HG02840 (cell line): Measurements from ENCODE around the gene NPAS3.

Source experiments
- ATAC-seq: cut with Tn5 transposase; IDR thresholded peaks from one replicate; pipeline ENCODE4 v1.9.1; 2021; ENCODE audit warnings: mild to moderate bottlenecking, moderate library complexity, moderate number of reproducible peaks; ENCODE audit not compliant: unreplicated experiment, low FRiP score

NPAS3 gene

DNA sequence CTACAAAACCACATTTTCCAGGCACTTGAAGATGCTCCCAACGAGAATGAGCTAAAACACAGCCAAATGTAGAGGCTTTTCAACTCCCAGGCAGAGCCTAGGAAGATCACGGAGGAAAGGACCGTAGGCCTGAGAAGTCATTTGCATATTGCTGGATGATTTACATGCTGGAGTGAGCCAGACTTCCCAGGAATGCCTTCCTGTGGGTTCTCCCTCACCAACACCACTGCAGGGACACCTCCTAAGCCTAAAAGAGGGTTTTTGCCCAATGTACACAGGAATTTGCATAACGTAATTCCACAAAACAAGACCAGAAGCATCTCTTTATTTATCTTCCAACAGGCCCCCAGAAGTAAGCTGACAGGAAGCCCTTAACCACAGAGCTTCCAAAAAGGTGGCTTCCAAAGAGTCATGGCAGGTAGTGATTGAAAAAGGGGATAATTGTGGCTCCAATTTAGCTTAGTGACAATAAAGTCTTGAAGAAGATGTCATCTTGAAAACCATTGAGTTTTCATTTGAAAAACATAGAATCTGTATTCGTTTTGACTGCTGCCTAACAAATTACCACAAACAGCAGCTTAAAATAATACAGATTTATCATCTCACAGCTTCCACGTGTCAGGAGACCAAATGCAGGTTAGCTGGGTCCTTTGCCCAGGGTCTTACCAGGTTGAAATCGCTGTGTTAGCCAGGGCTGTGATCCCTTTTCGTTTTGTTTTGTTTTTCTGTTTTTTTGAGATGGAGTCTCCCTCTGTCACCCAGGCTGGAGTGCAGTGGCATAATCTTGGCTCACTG lies 896.0 kb downstream of the NPAS3 start:
- no peak for ATAC-seq

DNA sequence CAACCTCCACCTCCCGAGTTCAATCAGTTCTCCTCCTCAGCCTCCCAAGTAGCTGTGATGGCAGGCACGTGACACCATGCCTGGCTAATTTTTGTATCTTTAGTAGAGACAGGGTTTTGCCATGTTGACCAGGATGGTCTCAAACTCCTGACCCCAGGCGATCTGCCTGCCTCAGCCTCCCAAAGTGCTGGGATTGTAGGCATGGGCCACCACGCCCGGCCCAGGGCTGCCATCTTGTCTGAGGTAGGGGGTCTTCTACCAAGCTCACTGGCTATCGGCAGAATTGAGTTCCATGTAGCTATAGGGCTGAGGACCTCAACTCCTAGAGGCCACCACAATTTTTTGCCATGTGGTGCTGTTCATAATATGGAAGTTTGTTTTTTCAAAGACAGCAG lies 896.6 kb downstream of the NPAS3 start:
- no peak for ATAC-seq

DNA sequence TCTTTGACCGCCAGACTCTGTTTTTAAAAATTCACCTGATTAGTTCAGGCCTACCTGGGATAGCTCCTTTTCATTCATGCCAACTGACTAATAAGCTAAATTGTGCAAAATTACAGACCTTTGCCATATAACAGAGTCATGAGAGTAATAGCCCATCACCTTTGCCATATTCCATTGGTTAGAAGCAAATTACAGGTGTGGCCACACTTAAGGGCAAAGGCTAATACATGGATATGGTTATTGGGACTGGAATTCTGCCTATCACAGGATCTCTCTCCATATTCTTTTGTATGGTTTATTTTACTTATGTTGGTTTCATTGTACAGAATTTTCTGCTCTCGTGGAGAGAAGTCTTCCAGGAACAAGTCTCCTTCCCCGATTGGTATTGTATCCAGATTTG lies 897.0 kb downstream of the NPAS3 start:
- ATAC-seq: no peak

DNA sequence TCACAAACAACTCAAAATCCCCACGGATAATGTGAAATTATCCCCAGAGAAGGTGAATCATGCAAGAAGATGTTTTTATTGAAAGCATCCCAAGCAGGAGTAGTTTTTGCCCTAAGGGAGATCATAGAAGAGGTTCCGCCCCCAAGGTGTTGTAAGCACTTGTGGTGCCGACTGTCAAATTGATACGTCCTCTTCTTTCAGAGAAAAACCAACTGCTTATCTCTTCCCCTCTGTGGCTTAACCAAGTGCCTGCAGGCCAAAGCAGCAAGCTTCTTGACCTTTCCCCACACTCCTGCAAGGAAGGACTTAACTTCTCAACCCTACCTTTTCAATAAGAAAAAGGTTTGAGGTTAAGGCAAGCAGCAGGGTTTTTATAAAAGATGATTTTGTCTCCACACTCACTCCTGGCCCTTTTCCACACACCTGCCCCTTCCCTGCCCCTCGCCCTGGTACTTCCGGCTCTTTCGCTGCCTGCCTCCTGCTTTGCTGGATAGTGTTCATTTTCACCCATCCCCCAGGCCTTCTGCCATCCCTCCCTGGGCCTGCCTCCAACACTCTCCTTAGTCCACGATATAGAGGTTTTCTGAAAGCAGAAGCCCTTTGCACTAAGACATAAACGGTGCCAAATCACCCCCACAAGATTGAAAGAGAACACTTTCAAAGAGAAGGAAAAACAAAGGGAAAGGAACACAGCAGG lies 897.7 kb downstream of the NPAS3 start:
- no peak for ATAC-seq

DNA sequence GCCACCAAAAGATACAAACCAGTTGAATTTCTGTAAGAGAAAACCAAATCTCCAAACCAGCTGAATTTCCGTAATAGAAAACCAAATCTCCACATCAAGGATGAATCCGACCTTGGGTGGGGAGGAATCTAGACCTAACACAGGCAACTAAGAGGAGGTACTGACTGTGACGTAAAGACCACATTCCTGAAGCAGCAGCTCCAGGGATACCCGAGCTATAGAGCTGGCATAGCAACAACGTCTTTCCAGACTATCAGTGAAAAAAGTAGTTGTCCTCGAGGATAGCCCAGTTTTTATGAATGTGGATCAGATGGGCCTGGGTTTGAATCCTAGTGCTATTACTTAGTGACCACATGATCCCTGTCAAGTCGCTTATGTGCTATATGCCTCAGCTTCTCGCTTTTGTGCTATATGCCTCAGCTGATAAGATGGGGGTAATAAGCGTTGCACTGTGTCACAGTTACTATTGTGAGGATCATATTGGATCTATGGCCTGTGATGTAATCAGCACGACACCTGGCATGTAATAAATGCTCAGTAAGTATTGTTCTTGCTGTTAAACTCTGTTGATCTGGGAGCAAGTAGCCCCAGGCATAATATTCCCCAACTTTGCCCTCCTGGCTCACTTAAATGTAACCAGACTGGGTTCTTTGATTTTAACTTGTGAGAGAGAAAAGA lies 898.4 kb downstream of the NPAS3 start:
- no peak for ATAC-seq

DNA sequence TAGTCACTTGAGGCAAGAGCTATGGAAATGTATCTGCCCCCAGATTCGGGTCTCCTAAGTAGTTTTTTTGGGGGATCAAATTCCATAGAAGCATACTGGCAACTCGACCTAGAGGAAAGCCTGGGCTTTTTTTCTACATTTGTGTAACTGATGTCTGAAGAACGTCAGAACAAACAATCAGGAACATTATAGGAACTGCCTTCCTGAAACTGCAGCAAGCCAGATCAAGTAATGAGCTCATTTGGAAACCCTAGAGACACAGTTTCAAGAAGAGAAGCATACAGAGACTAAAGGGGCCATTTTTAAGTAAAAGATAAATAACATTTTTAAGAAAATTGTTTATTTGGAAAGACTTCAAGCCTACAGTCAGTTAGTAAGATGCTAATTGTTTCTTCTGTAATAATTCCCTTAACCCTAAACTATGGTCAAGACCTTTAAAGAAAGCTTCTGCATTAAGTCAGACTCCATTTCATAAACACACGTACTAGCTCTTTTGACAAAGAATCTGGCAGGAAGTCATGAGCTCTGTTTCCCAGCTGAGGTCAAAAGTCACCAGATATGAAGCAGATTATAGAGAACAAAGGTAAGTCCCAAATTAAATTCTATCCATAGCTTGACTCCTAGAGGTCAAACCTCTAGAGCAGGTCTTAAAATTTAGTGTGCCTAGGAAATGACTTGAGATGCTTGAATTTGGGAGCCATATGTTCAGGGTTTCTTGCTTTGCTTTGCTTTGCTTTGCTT lies 899.4 kb downstream of the NPAS3 start:
- no peak for ATAC-seq

DNA sequence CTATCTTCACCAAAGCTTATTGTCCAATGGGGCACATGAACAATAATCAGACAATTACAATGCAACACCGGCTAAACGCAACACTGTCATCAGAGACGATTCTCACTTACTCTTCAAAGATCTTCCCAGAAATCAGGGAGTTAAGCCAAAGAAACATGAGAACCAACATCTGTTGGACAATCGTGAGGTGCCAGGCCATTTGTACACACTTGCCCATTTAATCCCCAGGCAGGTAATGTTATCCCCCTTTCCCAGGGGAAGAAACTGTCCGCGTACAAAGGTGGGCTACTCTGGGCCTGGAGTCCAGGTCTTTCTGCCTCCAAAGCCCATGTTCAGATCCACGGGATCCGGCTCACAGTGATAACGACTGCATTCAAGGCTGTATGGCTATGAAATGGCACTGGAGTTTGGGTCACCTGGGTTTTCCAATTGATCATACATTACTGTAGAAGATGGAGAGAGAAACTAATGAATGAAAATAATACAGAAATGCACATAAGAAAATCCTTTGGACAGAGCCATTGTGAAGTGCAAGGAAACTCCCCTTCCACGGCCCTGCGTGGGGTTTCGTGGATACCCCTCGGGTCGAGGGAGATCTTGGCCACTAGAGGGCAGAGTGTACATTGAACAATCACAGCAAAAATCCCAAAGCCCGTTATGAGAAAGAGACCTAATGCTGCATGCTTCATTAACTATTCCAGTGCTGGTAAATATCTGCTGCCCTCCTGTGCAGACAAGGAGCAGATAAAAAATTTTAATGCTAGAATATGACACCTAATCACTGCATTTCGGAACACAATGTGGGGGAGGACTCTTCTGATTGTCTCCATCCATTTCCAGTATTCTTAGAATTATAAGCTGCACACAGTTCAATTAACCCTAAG lies 900.8 kb downstream of the NPAS3 start:
- ATAC-seq: no peak

DNA sequence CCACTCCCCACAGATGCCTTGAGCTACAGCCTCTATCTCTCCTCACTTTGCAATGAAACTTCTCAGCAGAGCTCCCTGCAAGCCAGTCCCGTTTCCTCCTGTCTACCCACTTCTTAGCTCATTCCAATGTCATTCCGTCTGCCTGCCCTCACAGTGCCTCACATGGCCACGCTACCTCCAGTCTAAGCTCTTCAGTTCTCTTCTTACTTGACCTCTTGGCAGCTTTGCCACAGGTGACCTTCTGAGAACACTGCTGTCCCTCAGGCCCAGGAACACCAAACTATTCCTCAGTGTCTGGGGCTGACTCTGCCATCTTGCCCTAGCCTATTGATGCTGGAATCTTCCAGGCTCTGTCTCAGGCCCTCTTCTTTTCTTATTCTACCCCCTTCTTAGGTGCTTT lies 902.1 kb downstream of the NPAS3 start:
- no peak for ATAC-seq

DNA sequence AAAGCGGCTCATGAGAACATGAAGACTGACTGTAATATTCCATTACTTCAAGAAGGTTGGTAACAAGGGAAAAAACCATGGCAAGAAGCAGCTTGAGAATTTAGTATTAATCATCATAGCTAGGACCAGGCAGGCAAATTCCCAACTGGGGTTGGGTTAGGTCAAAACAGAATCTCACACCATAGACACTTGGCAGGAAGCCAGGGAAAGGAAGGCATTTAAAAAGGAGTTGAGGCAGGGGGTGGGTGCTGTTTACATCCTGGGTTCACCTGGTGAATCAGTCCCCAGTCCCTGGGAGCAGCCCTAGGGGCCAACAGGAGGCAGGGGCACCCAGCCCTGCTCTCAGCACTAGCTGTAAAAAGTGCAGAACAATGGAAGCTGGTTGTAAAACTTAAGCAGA lies 903.6 kb downstream of the NPAS3 start:
- ATAC-seq: no peak

DNA sequence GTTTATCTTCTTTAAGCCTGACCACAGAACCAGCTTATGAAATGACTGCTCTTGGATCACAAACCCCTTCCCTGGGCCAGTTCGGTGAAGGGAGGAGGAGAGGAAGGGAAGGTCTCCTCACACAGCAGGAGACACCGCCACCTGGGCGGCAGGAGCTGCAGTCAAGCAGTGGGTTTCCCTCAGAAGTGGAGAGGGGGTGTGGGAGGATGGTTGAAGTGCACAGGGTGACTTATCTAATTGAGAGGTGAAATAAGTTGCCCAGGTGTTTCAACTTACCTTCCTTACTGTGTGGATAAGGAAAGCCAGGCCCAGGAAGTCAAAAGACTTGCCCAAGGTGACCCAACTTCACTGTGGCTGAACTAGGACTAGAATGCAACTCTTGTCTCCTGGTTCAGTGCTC lies 905.4 kb downstream of the NPAS3 start:
- no peak for ATAC-seq

DNA sequence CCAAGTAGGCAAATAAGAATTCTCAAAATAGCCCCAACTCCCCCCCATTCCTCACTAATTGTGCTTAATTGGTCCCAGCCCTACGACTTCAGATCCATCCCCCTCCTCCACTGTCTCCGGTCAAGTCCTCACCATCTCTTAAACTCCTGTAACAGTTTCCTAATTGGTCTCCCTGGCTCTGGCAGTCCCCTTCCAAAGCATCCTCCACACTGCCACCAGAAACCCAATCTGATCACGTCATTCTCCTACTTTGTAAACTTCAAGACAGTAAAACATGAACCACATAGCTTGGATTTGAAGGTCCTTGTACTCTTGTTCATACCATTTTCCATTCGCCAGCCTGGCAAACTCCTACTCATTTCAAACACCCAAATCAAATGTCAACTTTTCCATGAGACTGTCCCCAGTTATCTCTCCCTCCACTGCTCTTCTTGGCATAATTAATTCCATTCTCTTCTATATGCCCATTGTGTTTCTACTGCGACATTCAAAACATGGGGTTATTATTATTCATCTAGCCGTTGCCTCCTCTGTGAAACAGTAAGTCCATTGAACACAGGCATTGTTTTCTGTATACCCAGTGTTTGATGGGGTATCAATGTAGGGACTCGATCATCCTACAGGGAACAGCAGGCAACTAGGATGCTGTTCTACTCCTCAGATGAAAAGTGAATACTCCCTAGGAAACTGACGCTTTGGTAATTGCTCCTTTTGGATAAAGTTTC lies 907.6 kb downstream of the NPAS3 start:
- ATAC-seq: no peak

DNA sequence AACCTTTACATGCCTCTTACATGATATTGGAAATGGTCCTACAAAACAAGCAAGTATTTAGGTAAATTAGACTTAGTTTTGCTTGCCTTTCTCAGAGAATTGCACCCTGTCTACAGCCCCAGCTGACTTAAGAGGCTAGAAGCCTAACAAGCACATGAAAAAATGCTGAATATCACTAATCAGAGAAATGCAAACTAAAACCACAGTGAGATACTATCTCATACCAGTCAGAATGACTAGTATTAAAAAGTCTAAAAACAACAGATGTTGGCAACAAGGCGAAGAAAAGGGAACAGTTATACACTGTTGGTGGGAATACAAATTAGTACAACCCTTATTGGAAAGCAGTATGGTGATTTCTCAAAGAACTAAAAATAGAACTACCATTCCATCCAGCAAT lies 908.4 kb downstream of the NPAS3 start:
- no peak for ATAC-seq

DNA sequence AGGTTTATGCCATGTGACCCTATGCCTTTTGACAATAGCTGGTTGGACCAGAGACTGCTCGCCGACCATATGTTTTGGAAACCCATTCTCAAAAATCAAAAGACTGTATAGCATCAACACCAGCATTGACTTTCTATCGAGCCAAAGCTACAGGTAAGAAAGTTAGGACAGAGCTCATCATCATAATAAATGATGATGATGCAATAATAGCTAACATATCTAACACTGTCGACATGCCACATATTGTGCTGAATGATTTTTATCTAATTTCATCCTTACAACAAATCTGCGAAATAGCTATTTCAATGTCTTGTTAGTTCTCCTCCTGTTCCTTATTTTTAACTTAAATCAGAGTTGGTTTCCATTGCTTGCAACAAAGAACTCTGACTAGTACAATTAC lies 909.3 kb downstream of the NPAS3 start:
- ATAC-seq: no peak

DNA sequence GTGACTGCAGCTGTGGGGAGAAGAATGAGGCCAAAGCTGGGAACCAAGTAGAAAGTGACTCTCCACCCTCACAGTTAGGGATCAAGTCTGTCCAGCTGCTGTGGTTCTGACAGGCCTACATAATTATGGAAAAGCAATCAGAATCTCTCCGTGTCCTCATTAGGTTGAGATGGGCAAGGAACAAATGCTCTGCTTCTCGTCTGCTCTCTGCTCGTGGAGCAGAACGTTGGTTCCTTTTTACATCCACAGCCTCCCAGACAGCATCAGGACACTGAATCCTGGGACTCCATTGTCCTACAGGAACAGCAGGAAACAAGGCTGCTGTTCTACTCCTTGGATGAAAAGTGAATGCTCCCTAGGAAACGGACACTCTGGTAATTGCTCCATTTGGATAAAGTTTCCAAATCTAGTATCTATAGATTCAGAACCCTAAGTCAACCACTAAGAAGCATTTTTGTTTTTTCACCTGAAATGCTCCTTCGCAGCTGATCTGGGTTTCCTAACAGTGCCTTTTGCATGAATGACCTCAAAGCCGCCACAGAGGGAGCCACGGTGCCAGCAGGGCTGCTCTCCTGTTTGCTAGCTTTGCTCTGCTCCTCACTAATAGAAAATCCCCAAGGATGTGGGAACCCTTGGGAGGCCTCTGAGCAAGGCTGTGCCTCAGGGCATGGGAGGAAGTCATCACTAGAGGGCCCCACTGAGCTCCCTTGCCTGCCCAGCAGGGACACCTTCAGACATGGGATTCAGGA lies 910.2 kb downstream of the NPAS3 start:
- ATAC-seq: no peak

DNA sequence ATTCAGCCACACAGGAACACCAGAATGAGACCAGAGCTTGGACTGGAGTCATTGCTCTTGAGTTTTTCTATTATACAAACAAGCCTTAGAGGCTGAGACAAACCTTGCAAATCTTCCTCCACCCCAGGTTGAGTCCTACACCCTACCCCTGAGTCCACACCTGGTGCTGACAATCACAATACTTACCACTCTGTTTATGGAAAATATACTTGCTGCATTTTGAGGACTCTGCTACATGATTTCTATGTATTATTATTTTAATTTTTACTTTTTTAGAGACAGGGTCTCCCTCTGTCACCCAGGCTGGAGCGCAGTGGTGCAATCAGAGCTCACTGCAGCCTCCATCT lies 910.7 kb downstream of the NPAS3 start:
- ATAC-seq: no peak

DNA sequence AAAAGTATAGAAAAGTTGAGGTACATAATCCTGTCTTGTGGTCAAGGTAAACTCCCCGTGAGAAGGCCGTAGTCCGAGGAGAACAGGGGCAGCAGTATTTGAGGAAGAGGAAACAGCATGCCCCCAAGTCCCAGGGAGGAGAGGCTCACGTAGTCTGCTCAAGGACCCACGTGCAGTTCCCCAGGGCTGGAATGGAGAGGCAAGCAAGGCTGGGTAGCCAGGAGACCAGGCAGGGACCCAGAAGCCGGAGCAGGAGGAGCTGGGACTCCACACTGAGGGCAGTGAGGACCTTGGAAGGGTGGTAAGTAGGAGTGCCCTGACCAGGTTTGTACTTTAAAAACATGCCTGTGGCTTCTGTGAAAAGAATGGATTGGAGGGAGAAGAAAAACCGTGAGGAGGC lies 912.1 kb downstream of the NPAS3 start:
- no peak for ATAC-seq

DNA sequence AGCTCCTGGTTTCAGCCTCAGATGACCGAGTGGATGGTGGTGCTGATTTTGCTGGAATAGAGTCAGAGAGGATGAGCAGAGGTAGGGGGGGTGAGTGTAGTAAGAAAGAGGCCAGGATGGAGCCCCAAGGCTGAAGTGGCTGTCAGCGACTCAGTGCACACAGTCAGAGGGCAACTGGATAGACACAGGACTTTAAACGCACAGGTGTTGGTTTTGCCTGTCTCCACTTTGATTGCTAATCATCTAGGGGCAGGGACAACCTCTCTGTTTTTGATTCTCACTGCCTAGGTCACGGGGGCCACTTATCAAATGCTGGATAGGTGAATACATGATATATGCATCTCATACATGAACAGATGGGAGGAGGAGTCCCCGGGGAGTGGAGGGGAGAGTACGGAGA lies 912.7 kb downstream of the NPAS3 start:
- no peak for ATAC-seq

DNA sequence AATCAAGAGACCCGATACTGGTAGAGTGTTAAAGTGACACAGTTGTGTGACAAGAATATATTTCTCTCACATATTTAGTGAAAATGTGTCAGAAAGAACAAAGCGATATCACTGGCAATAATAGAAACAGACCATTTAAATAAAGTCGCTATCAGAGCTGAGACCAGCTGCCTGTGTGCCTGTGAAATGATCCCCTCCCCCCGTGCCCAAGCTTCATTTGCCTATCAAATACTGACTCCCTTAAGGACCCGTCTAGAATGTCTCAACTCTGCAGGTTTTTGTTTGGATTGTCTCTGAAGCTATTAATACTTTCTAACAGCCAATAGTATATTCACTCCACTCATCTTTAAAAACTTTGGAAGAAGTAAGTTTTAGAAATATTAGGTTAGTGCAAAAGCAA lies 913.3 kb downstream of the NPAS3 start:
- no peak for ATAC-seq
